ENCODE data around the gene C12orf50.

- TF ChIP-seq CTCF (conservative IDR thresholded peaks at IDR 0.05), result peak; percentile 83
- no peak for TF ChIP-seq ZFX (IDR thresholded peaks at IDR 0.05)
Observed at GRCh38 chr12:87995581-87996178, 33.5 kb downstream of the C12orf50 start.
